IMR-90 (cell line): ENCODE data around the gene ERG. TPM values are rescaled to one million over a fixed set of nuclear protein-coding genes. Genes with fewer than 3 reads are reported as not detected.

Experiments
- ATAC-seq: fragments of 200-7000 bp; cut with Tn5 transposase; 2 replicates; pipeline ENCODE4 v1.9.1; 2020; ENCODE audit warnings: low read depth, mild to moderate bottlenecking, moderate library complexity
- BruUV-seq: library from RNA; stranded (reverse); fragments of 400-500 nt; replicated peaks from 2 replicates; lab custom pipeline; 2021; lab: Mats Ljungman, UMichigan
- CTCF ChIA-PET: fragments of 300-600 bp; formaldehyde crosslinking; extraction: SDS; loops from one replicate; lab custom pipeline; 2021; ENCODE audit warnings: antibody characterized with exemption; lab: Yijun Ruan, JAX
- POLR2A ChIA-PET: fragments of 300-600 bp; sonication (Branson Sonifier 250); formaldehyde crosslinking; loops from one replicate; lab custom pipeline; 2022; ENCODE audit warnings: antibody characterized with exemption; ENCODE audit not compliant: unreplicated experiment; lab: Charles Lee
- DNase-seq: peaks from one replicate; pipeline ENCODE4 v3.0.0; 2013
- H2AFZ ChIP-seq: replicated peaks from 2 replicates; pipeline ENCODE3; 2013; ENCODE audit warnings: low read length, mild to moderate bottlenecking; ENCODE audit not compliant: poor library complexity
- H2AK5ac ChIP-seq: 2 replicates; pipeline ENCODE4 v1.6.1; 2013; ENCODE audit warnings: low read depth, low read length, inconsistent platforms
- H2AK9ac ChIP-seq: replicated peaks from 2 replicates; pipeline ENCODE3; 2013; ENCODE audit warnings: mild to moderate bottlenecking, low read depth, low read length, moderate library complexity; ENCODE audit not compliant: poor library complexity
- H2BK120ac ChIP-seq: 2 replicates; pipeline ENCODE4 v1.6.1; 2013; ENCODE audit warnings: low read depth, low read length, inconsistent platforms
- H2BK15ac ChIP-seq: 3 replicates; pipeline ENCODE4 v1.6.1; 2013; ENCODE audit warnings: low read depth, low read length, inconsistent platforms
- H2BK20ac ChIP-seq: 2 replicates; pipeline ENCODE4 v1.6.1; 2013; ENCODE audit warnings: low read depth, mild to moderate bottlenecking, inconsistent platforms, low read length, moderate library complexity
- H2BK5ac ChIP-seq: 2 replicates; pipeline ENCODE4 v1.6.1; 2013; ENCODE audit warnings: mild to moderate bottlenecking, low read depth, low read length, inconsistent platforms; ENCODE audit not compliant: poor library complexity, severe bottlenecking
- H3K14ac ChIP-seq: replicated peaks from 2 replicates; pipeline ENCODE4 v1.6.1; 2013; ENCODE audit warnings: low read depth, low read length, inconsistent platforms
- H3K18ac ChIP-seq: 2 replicates; pipeline ENCODE4 v1.6.1; 2013; ENCODE audit warnings: low read depth, low read length, control low read depth
- H3K23ac ChIP-seq: 2 replicates; pipeline ENCODE4 v1.6.1; 2013; ENCODE audit warnings: low read depth, low read length, inconsistent platforms
- H3K27ac ChIP-seq: 2 replicates; pipeline ENCODE4 v1.5.1; 2013; ENCODE audit warnings: mild to moderate bottlenecking, control low read depth, low read length; ENCODE audit not compliant: insufficient read depth
- H3K27me3 ChIP-seq: 2 replicates; pipeline ENCODE4 v1.6.1; 2013; ENCODE audit warnings: low read length; ENCODE audit not compliant: control insufficient read depth, insufficient read depth
- H3K36me3 ChIP-seq: 2 replicates; pipeline ENCODE4 v1.6.1; 2013; ENCODE audit warnings: low read length, mixed read lengths; ENCODE audit not compliant: control insufficient read depth, insufficient read depth
- H3K4ac ChIP-seq: 2 replicates; pipeline ENCODE4 v1.6.1; 2013; ENCODE audit warnings: low read depth, low read length, inconsistent platforms
- H3K4me1 ChIP-seq: 2 replicates; pipeline ENCODE4 v1.6.1; 2013; ENCODE audit warnings: low read length, mixed read lengths; ENCODE audit not compliant: control insufficient read depth, insufficient read depth
- H3K4me2 ChIP-seq: 2 replicates; pipeline ENCODE4 v1.6.1; 2013; ENCODE audit warnings: low read depth, mild to moderate bottlenecking, control low read depth, low read length, moderate library complexity
- H3K4me3 ChIP-seq: 2 replicates; pipeline ENCODE4 v1.5.1; 2013; ENCODE audit warnings: low read depth, mild to moderate bottlenecking, control low read depth, low read length, moderate library complexity; ENCODE audit not compliant: insufficient read depth
- H3K56ac ChIP-seq: 2 replicates; pipeline ENCODE4 v1.6.1; 2013; ENCODE audit warnings: low read length, inconsistent platforms; ENCODE audit not compliant: insufficient read depth; ENCODE audit errors: extremely low read depth
- H3K79me1 ChIP-seq, 2 experiments: 2 replicates each; pipeline ENCODE4 v1.6.1; 2013; ENCODE audit warnings: low read length in 2 of 2, inconsistent platforms in 1 of 2, low read depth in 1 of 2
- H3K9ac ChIP-seq: 2 replicates; pipeline ENCODE4 v1.6.1; 2013; ENCODE audit warnings: low read depth, low read length, control low read depth
- H3K9me1 ChIP-seq: 2 replicates; pipeline ENCODE4 v1.6.1; 2013; ENCODE audit warnings: low read length, inconsistent platforms; ENCODE audit not compliant: insufficient read depth
- H3K9me3 ChIP-seq: 2 replicates; pipeline ENCODE4 v1.6.1; 2013; ENCODE audit warnings: low read length; ENCODE audit not compliant: control insufficient read depth, insufficient read depth
- H4K20me1 ChIP-seq: 2 replicates; pipeline ENCODE4 v1.6.1; 2013; ENCODE audit warnings: low read length, inconsistent platforms; ENCODE audit not compliant: insufficient read depth
- H4K5ac ChIP-seq: 2 replicates; pipeline ENCODE4 v1.6.1; 2013; ENCODE audit warnings: mild to moderate bottlenecking, low read depth, low read length, control low read depth
- H4K8ac ChIP-seq, 2 experiments: 2 replicates each; pipeline ENCODE4 v1.6.1; 2013; ENCODE audit warnings: low read depth in 2 of 2, low read length in 2 of 2, control low read depth in 1 of 2, inconsistent platforms in 1 of 2
- H4K91ac ChIP-seq: 2 replicates; pipeline ENCODE4 v1.6.1; 2013; ENCODE audit warnings: low read depth, low read length, inconsistent platforms; ENCODE audit not compliant: insufficient read depth
- BHLHE40 ChIP-seq: fragments of 150-350 bp; IDR thresholded peaks from 2 replicates; pipeline ENCODE4 v1.6.1; 2016; ENCODE audit warnings: mild to moderate bottlenecking, low read depth, low read length
- CEBPB ChIP-seq: IDR thresholded peaks from 2 replicates; pipeline ENCODE4 v1.6.1; 2012; ENCODE audit warnings: low read depth, low read length, improper control_type of control experiment
- CHD1 ChIP-seq: IDR thresholded peaks from 2 replicates; pipeline ENCODE4 v1.6.1; 2012; ENCODE audit warnings: low read depth, low read length, improper control_type of control experiment
- FOS ChIP-seq: fragments of 150-350 bp; IDR thresholded peaks from 2 replicates; pipeline ENCODE4 v1.6.1; 2016; ENCODE audit warnings: low read depth, low read length
- MAFK ChIP-seq: IDR thresholded peaks from 2 replicates; pipeline ENCODE4 v1.6.1; 2012; ENCODE audit warnings: low read depth, low read length, improper control_type of control experiment
- MAZ ChIP-seq: IDR thresholded peaks from 2 replicates; pipeline ENCODE4 v1.6.1; 2012; ENCODE audit warnings: low read depth, mild to moderate bottlenecking, low read length, improper control_type of control experiment, moderate library complexity, borderline replicate concordance
- MXI1 ChIP-seq: IDR thresholded peaks from 2 replicates; pipeline ENCODE4 v1.6.1; 2012; ENCODE audit warnings: low read depth, mild to moderate bottlenecking, low read length, moderate library complexity, borderline replicate concordance
- NFE2L2 ChIP-seq: fragments of 150-350 bp; IDR thresholded peaks from 2 replicates; pipeline ENCODE4 v1.6.1; 2016; ENCODE audit warnings: low read depth, mild to moderate bottlenecking, low read length
- POLR2A ChIP-seq: IDR thresholded peaks from 2 replicates; pipeline ENCODE4 v1.6.1; 2012; ENCODE audit warnings: mild to moderate bottlenecking, low read depth, low read length
- RAD21 ChIP-seq: IDR thresholded peaks from 2 replicates; pipeline ENCODE4 v1.6.1; 2012; ENCODE audit warnings: low read length, improper control_type of control experiment
- RCOR1 ChIP-seq: IDR thresholded peaks from 2 replicates; pipeline ENCODE4 v1.6.1; 2012; ENCODE audit warnings: mild to moderate bottlenecking, low read length, improper control_type of control experiment; ENCODE audit not compliant: insufficient replicate concordance
- RFX5 ChIP-seq: IDR thresholded peaks from 2 replicates; pipeline ENCODE4 v1.8.0; 2012; ENCODE audit warnings: low read depth, mild to moderate bottlenecking, low read length, moderate library complexity
- SMC3 ChIP-seq: fragments of 150-350 bp; IDR thresholded peaks from 2 replicates; pipeline ENCODE4 v1.6.1; 2016; ENCODE audit warnings: low read depth, mild to moderate bottlenecking, antibody characterized with exemption, low read length, moderate library complexity
- WGBS, 2 experiments: methylation state at CpG; one replicate each; pipeline versions ENCODE4 v1.1.5 to v1.1.7; 2013; ENCODE audit warnings: missing lambda C conversion rate in 2 of 2; ENCODE audit not compliant: insufficient read length in 1 of 2; ENCODE audit errors: extremely low coverage in 2 of 2; 5-methylcytosine and 5-hydroxymethylcytosine counted together
- dilution Hi-C: fragments of 300-500 bp; cut with HindIII; formaldehyde crosslinking; loops from one replicate; pipeline ENCODE4 v1.14.3; 2018; ENCODE audit warnings: low sequenced_read_pairs; ENCODE audit not compliant: unreplicated experiment
- in situ Hi-C: fragments of 300-500 bp; cut with MboI; formaldehyde crosslinking; loops from 3 replicates; pipeline ENCODE4 v1.14.3; 2019; ENCODE audit warnings: low sequenced_read_pairs, inconsistent platforms, mixed read lengths
- intact Hi-C: fragments of 100-400 bp; cut with micrococcal nuclease; formaldehyde crosslinking; loops from 2 replicates; pipeline ENCODE4 v1.10.0; 2022
- polyA plus RNA-seq, 3 experiments: library from polyadenylated mRNA; depleted of rRNA; stranded (reverse); fragments of >200 nt; gene quantifications; 2 replicates each; pipeline ENCODE4 v1.2.3, GENCODE V29; 2012; ENCODE audit warnings: low replicate concordance in 1 of 3
- total RNA-seq: library from RNA; depleted of rRNA; stranded (reverse); fragments of >200 nt; gene quantifications from 2 replicates; pipeline ENCODE4 v1.2.3, GENCODE V29; 2012
- TF ChIP-seq, protein P1 (sequence below): fragments of 150-350 bp; IDR thresholded peaks from 2 replicates; pipeline ENCODE4 v1.6.1; 2016; ENCODE audit warnings: low read depth, mild to moderate bottlenecking, low read length, moderate library complexity, borderline replicate concordance
- TF ChIP-seq, protein P2 (sequence below): fragments of 150-350 bp; IDR thresholded peaks from 2 replicates; pipeline ENCODE4 v1.6.1; 2017; ENCODE audit warnings: mild to moderate bottlenecking, antibody characterized with exemption, low read length, low read depth
- TF ChIP-seq, protein P3 (sequence below): conservative IDR thresholded peaks from 2 replicates; pipeline ENCODE4 v1.5.1; 2012; ENCODE audit warnings: mild to moderate bottlenecking, low read depth, low read length, improper control_type of control experiment

ERG gene
- total and polyA plus RNA-seq, 2 of the 4 experiments (the other 2 are of a cell fraction), result not detected

DNA sequence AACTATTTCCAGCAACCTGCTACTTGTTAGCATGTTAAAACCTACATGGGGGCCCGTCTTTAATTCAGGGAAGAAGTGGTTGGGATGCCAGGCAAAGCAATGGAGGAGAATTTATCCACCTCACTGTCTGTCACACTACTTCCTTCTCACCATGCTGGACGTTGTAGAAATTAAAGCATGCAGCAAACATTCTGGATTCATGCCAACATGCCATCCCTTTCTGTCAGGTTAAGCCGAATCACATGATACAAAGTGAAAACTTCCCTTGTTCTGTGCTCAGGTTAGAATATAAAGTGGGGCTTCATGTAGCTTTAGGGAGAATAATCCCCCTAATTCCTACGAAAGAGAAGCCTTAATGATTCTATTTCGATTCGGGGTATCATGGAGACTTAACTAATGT is 95.5 kb downstream of the ERG start:
- H3K4me2 ChIP-seq, result no peak overlapping the region
- H3K27ac ChIP-seq, result no peak overlapping the region
- no peak overlapping the region for H3K18ac ChIP-seq
- H2AK5ac ChIP-seq, result no peak overlapping the region
- H3K9me1 ChIP-seq, result no peaks in the 10 kb centered on the region
- no peak overlapping the region for H3K56ac ChIP-seq
- H2BK120ac ChIP-seq, result no peak overlapping the region
- CTCF ChIA-PET, result no interaction called here
- no peak overlapping the region for H3K9ac ChIP-seq
- TF ChIP-seq MAZ (no peak), RCOR1 (no peak), NFE2L2 (no peak), CHD1 (no peak), MAFK (no peak), CEBPB (no peak), RFX5 (no peak), FOS (no peak), BHLHE40 (no peak), MXI1 (no peak), RAD21 (no peak), POLR2A (no peak), SMC3 (no peak)
- TF ChIP-seq, protein P1, sequence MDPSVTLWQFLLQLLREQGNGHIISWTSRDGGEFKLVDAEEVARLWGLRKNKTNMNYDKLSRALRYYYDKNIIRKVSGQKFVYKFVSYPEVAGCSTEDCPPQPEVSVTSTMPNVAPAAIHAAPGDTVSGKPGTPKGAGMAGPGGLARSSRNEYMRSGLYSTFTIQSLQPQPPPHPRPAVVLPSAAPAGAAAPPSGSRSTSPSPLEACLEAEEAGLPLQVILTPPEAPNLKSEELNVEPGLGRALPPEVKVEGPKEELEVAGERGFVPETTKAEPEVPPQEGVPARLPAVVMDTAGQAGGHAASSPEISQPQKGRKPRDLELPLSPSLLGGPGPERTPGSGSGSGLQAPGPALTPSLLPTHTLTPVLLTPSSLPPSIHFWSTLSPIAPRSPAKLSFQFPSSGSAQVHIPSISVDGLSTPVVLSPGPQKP, result no peak
- TF ChIP-seq, protein P2, sequence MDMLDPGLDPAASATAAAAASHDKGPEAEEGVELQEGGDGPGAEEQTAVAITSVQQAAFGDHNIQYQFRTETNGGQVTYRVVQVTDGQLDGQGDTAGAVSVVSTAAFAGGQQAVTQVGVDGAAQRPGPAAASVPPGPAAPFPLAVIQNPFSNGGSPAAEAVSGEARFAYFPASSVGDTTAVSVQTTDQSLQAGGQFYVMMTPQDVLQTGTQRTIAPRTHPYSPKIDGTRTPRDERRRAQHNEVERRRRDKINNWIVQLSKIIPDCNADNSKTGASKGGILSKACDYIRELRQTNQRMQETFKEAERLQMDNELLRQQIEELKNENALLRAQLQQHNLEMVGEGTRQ, result no peak
- TF ChIP-seq, protein P3, sequence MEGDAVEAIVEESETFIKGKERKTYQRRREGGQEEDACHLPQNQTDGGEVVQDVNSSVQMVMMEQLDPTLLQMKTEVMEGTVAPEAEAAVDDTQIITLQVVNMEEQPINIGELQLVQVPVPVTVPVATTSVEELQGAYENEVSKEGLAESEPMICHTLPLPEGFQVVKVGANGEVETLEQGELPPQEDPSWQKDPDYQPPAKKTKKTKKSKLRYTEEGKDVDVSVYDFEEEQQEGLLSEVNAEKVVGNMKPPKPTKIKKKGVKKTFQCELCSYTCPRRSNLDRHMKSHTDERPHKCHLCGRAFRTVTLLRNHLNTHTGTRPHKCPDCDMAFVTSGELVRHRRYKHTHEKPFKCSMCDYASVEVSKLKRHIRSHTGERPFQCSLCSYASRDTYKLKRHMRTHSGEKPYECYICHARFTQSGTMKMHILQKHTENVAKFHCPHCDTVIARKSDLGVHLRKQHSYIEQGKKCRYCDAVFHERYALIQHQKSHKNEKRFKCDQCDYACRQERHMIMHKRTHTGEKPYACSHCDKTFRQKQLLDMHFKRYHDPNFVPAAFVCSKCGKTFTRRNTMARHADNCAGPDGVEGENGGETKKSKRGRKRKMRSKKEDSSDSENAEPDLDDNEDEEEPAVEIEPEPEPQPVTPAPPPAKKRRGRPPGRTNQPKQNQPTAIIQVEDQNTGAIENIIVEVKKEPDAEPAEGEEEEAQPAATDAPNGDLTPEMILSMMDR, result no peak
- in situ Hi-C loops (no loop called here), dilution Hi-C loops (no loop called here), intact Hi-C loops (no loop called here)
- WGBS, 2 experiments, result no CpG with 5 or more reads among the region's 6 CpGs
- no peak for ATAC-seq
- DNase-seq, result no peak
- H3K4me3 ChIP-seq, result no peak overlapping the region
- no peak overlapping the region for H2BK15ac ChIP-seq
- H2BK20ac ChIP-seq, result no peak overlapping the region
- H3K14ac ChIP-seq, result no peak overlapping the region
- no peak overlapping the region for H2BK5ac ChIP-seq
- no peaks in the 10 kb centered on the region for H3K79me1 ChIP-seq
- no peaks in the 10 kb centered on the region for H3K4me1 ChIP-seq
- no peak overlapping the region for H3K4ac ChIP-seq
- H3K23ac ChIP-seq, result no peak overlapping the region
- POLR2A ChIA-PET, result no interaction called here
- H4K20me1 ChIP-seq, result no peaks in the 10 kb centered on the region
- no TSS peak for BruUV-seq
- no peak overlapping the region for H2AK9ac ChIP-seq
- no peak overlapping the region for H2AFZ ChIP-seq
- H4K91ac ChIP-seq, result no peak overlapping the region
- no peaks in the 10 kb centered on the region for H3K9me3 ChIP-seq
- H3K27me3 ChIP-seq, result peaks cover 32% of the 10 kb centered on the region
- H4K5ac ChIP-seq, result no peak overlapping the region
- H3K36me3 ChIP-seq, result no peaks in the 10 kb centered on the region
- no peak overlapping the region for H4K8ac ChIP-seq
